ENCODE measurements around the gene GOLGA3.

GOLGA3 gene

GRCh38 chr12:132736378-132736777, 92.3 kb downstream of the GOLGA3 start:
- no peak overlapping the region for H3K27ac Mint-ChIP-seq
- H3K27me3 Mint-ChIP-seq (ENCODE audit: low read depth) = no peaks in the 10 kb centered on the region
- H3K36me3 Mint-ChIP-seq (ENCODE audit: low read depth) = peaks cover 86% of the 10 kb centered on the region
- H3K4me3 Mint-ChIP-seq = no peak overlapping the region
- TF ChIP-seq CTCF (IDR thresholded peaks at IDR 0.05; ENCODE audit: unreplicated experiment in 3 of 3) = no peak
- H3K4me1 Mint-ChIP-seq = no peaks in the 10 kb centered on the region
- no peaks in the 10 kb centered on the region for H3K9me3 Mint-ChIP-seq

GRCh38 chr12:132735496-132735895, 93.2 kb downstream of the GOLGA3 start:
- Mint-ChIP-seq H3K27ac (peak overlapping the region in 1 of 3 experiments; percentile 76), H3K4me3 (no peak overlapping the region), H3K9me3 (no peaks in the 10 kb centered on the region), H3K4me1 (no peaks in the 10 kb centered on the region), H3K36me3 (ENCODE audit: low read depth) (peaks cover 85% of the 10 kb centered on the region), H3K27me3 (ENCODE audit: low read depth) (no peaks in the 10 kb centered on the region)
- TF ChIP-seq CTCF (IDR thresholded peaks at IDR 0.05; ENCODE audit: unreplicated experiment in 3 of 3) = no peak

- Mint-ChIP-seq H3K36me3 (ENCODE audit: low read depth) (peaks cover 83% of the 10 kb centered on the region), H3K27ac (peak overlapping the region in 1 of 3 experiments; percentile 70), H3K27me3 (ENCODE audit: low read depth) (no peaks in the 10 kb centered on the region), H3K4me1 (no peaks in the 10 kb centered on the region), H3K4me3 (no peak overlapping the region), H3K9me3 (no peaks in the 10 kb centered on the region)
- TF ChIP-seq CTCF (IDR thresholded peaks at IDR 0.05; ENCODE audit: unreplicated experiment in 3 of 3) = no peak
Measured at GRCh38 chr12:132734206-132734605, 94.5 kb downstream of the GOLGA3 start.

- TF ChIP-seq CTCF (IDR thresholded peaks at IDR 0.05; ENCODE audit: unreplicated experiment in 3 of 3) = no peak
- no peaks in the 10 kb centered on the region for H3K4me1 Mint-ChIP-seq
- H3K27me3 Mint-ChIP-seq (ENCODE audit: low read depth) = no peaks in the 10 kb centered on the region
- H3K36me3 Mint-ChIP-seq (ENCODE audit: low read depth) = peaks cover 86% of the 10 kb centered on the region
- H3K9me3 Mint-ChIP-seq = no peaks in the 10 kb centered on the region
- H3K27ac Mint-ChIP-seq = no peak overlapping the region
- H3K4me3 Mint-ChIP-seq = no peak overlapping the region
Measured at GRCh38 chr12:132731574-132731973, 97.1 kb downstream of the GOLGA3 start.

GRCh38 chr12:132730353-132730752, 98.3 kb downstream of the GOLGA3 start:
- Mint-ChIP-seq H3K9me3 (no peaks in the 10 kb centered on the region), H3K27ac (no peak overlapping the region), H3K4me3 (no peak overlapping the region), H3K4me1 (no peaks in the 10 kb centered on the region), H3K27me3 (ENCODE audit: low read depth) (no peaks in the 10 kb centered on the region), H3K36me3 (ENCODE audit: low read depth) (peaks cover 89% of the 10 kb centered on the region)
- no peak for TF ChIP-seq CTCF (IDR thresholded peaks at IDR 0.05; ENCODE audit: unreplicated experiment in 3 of 3)

- no peak for TF ChIP-seq CTCF (IDR thresholded peaks at IDR 0.05; ENCODE audit: unreplicated experiment in 3 of 3)
- Mint-ChIP-seq H3K9me3 (no peaks in the 10 kb centered on the region), H3K27me3 (ENCODE audit: low read depth) (no peaks in the 10 kb centered on the region), H3K4me3 (no peak overlapping the region), H3K27ac (no peak overlapping the region), H3K4me1 (no peaks in the 10 kb centered on the region), H3K36me3 (ENCODE audit: low read depth) (peaks cover 89% of the 10 kb centered on the region)
Measured at GRCh38 chr12:132729541-132730320, 98.9 kb downstream of the GOLGA3 start.
